ENCODE results near the gene UBE3A.

Gene UBE3A

GRCh38 chr15:25402342-25402741 is 36.5 kb downstream of the UBE3A start:
- no peak for DNase-seq

GRCh38 chr15:25401501-25401900 is 37.3 kb downstream of the UBE3A start:
- DNase-seq: no peak

GRCh38 chr15:25397100-25397499 is 41.7 kb downstream of the UBE3A start:
- no peak for DNase-seq

DNA sequence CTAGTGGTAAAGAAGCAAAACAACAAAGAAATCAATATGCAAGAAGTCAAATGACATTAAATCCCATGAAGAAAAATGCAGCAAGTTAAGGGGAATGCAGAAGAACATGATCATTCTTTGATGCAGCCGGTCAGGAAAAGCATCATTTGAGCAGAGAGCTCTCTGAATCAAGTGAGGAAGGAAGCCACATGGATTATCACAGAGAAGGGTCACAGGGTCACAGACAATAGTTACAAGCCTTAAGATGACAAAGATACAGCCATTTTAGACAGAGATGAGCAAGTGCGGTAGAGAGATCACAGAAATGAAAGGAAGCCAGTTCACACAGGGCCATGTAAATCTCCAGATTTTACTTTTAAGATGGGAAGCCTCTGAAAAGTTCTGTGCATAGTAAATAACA is 43.9 kb downstream of the UBE3A start:
- no peak for DNase-seq

- no peak for DNase-seq
Observed at GRCh38 chr15:25392806-25393205, 46.0 kb downstream of the UBE3A start.

DNA sequence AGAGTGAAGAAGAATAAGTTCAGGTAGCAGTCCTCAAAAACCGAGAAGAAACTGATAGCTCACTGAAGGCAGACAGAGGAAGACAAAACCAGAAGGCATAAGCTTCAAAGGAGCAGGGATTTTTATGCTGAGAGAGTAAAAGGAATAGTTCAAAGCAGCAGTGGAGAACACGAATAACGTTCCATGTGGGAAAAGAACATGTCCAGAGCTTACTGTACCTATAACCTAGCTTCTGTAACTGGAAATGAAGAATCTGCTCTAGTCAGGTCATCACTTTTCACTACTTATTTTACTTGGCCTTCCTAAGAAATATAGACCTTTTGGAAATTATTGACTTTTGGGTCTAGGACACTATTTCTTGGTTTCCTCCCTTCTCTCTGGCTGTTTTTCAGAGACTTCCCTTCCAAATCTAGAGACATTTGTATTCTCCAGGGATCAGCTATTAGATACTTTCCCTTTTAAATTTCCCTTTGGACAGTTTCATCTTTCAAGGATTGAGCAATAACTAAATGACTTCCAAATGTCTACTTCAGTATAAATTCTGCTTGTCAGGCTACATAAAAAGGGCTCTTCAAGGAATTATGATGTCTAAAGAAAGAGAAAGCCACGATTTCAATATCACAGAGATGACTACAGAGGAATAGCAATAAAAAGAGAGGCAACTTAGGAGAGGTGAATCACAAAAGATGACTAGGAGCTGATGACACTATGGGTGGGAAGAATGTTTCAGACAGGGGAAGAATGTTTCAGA is 46.7 kb downstream of the UBE3A start:
- DNase-seq: no peak

DNA sequence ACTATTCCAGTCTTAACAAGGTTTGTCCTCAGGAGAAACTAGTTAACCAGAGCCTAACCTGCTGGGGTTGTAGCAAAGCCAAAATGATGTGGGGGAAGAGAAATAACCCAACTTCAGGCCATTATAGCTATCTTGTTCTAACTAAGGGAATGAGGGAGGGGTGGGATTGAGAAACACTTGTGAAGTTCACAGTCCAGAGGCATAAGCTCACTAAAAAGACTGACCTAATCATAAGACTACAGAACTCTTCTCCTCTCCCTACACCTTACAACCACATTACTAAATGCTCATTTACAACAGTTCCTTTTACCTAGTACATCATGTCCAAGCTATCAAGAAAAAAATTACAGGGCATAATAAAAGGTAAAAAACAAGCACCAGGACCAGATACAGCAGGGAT is 52.8 kb downstream of the UBE3A start:
- DNase-seq: no peak

DNA sequence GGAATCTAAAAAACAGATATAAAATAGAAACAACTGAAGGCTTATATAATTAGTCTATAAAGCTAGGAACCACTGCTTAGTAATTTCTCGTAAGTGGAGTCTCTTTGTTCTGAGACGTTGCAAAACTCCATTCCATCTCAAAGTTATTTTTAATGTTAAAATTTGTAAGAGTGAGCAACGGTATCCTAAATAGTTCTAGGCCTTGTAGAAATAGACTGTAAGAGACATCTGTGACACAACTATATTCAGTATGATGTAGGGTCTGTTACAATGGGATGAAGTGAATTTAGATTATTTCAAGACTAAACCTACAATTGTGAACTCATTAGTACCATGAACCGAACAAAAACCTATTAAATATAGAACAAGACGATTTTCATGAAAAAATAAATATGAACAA is 57.2 kb downstream of the UBE3A start:
- no peak for DNase-seq

- no peak for DNase-seq
Observed at GRCh38 chr15:25378501-25378901, 60.3 kb downstream of the UBE3A start.

- no peak for DNase-seq
Observed at GRCh38 chr15:25375557-25375956, 63.3 kb downstream of the UBE3A start.

DNA sequence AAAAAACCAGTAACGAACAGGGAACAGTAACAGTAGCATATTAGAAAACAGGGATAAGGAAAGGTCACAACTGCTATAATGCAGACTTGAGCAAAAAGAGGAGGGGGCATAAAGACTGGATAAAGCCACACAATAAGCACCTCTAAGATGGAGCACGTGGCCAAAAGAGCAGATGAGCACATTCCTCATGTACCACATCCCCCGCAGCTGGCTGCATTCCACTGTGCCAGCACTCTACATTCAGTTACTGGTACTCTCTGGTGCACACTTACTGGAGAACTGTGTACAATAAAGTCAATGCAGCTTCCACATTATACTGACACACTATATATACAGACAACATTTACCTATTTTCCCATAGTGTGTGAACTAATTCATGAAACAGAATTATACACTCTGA is 64.7 kb downstream of the UBE3A start:
- DNase-seq: no peak

DNA sequence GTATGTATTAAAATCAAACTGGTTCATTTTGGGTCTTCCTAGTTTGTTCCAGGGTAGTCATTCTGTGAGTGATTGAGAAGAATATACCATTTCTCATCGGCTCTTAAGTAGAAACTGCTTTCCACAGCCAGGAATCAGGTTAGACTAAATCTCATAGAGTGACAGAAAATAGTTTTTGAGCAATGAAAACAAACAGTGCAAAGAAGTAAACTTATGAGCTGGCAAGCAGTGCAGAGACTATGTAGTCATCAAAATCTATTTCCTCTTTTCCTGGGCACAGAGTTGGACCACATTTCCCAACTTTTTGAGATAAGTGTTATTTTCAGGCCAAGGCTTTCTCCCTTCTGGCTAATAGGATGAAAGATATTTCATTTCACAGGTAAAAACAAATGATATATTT is 66.5 kb downstream of the UBE3A start:
- DNase-seq: no peak

DNA sequence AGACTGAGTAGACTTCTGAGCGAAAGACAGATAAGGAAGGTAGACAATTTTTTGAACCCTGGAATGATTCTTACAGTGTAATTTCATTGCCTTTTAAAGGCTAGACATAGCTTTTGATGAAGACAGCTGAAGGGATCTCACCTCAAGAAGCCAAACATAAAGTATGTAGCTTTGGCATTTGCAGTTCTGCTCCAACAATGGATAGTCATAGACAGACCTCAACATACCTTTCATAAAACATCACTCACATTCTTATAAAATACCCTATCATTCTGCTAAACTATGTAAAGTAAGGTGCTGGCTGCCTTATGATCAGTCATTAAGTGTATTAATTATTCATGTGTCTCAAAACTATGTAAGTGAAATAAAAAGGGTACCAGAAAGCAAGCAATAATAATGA is 70.0 kb downstream of the UBE3A start:
- no peak for DNase-seq

GRCh38 chr15:25366058-25366457 is 72.8 kb downstream of the UBE3A start:
- no peak for DNase-seq

DNA sequence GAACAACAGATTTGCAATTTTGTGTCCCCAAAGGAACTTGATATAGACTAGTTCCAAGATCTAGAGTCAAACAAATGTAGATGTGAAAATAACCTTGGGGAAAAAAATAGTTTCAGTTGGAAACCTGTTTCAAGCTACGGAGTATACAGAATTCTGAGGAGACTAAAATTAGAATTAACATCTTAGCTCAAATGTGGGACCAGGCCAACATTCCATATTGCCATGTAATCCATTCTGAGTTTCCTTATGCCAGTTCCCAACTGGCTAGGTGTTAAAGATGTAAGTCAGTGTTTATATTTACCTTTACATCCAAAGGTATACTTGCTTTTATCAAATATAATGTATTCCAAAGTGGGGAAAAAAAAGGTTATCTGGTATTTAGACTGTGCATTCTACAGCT is 76.3 kb downstream of the UBE3A start:
- no peak for DNase-seq

GRCh38 chr15:25347707-25348106 is 91.1 kb downstream of the UBE3A start:
- DNase-seq: no peak

- no peak for DNase-seq
Observed at GRCh38 chr15:25346371-25346770, 92.5 kb downstream of the UBE3A start.

DNA sequence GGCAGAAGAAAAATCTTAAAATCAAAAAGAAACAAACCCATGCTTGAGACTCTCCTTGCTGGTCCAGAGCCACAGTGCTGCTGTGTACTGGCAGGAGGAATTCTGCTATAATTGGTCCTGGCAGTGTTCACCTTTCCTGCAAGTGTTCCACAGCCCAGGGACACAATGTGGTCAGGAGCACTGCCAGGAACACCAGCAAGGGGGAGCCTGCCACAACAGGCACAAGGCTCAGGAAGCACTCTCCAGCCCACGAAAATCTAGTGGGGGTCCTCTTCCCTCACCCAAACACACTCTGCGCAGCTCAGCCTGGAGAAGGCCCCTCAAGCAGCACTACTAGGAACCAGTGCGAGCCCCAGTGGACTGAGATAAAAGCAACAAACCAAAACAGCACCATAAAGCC is 92.9 kb downstream of the UBE3A start:
- DNase-seq: no peak

- no peak for DNase-seq
Observed at GRCh38 chr15:25342629-25343028, 96.2 kb downstream of the UBE3A start.

GRCh38 chr15:25339431-25339830 is 99.4 kb downstream of the UBE3A start:
- no peak for DNase-seq

DNA sequence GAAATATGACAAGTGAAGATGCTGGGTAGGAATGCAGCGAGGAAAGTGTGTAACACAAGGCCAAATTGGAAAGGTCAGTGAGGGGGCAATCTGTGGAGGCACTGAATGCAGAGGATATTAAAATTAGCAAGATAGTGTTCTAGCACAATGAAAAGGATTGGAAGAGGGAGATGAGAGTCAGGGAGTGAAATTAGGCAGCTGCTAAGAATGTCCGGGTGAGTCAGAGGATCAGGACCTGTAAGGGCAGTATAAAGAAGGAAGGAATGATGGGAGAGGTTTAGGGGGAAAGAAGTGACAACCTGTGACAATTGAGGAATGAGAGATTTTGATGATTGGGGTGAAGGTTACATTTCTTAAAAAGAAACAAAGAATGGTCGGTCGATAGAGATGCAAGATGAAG is 103.5 kb downstream of the UBE3A start:
- no peak for DNase-seq

DNA sequence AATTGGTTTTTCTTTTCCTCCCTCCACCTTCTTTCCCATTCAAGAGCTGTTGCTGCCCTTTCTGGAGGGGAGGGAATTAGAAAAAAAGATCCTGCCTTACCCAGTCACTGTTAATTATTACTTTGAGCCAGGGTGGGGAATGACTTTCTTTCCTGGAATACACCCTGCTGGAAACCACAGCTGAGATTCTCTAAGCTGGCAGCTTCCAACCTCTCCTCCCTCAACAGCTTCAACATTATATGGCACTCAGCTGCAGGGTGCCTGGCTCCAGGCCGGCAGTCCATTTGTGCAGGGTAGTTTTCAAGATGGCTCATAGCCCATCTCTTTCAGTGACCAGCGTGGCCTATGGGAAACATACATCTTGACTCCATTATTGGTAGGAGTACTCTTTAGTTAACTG is 105.8 kb downstream of the UBE3A start:
- no peak for DNase-seq

GRCh38 chr15:25332306-25332705 is 106.5 kb downstream of the UBE3A start:
- no peak for DNase-seq

GRCh38 chr15:25331860-25332259 is 107.0 kb downstream of the UBE3A start:
- no peak for DNase-seq

- no peak for DNase-seq
Observed at GRCh38 chr15:25331404-25331803, 107.4 kb downstream of the UBE3A start.

GRCh38 chr15:25329696-25330095 is 109.1 kb downstream of the UBE3A start:
- no peak for DNase-seq
